Prostate gland (tissue), 2 donors: ENCODE measurements around the gene DST. TPM values are rescaled to one million over a fixed set of nuclear protein-coding genes. Genes with fewer than 3 reads are reported as not detected.

Source experiments
- DNase-seq: peaks from one replicate; pipeline ENCODE4 v3.0.0-alpha.2; 2019; ENCODE audit warnings: low spot score
- H3K27ac ChIP-seq, 2 donors: fragments of 200-600 bp; sonication (generic); 2 replicates each; pipeline ENCODE4 v1.5.1; 2017 to 2019
- H3K27me3 ChIP-seq: fragments of 200-600 bp; sonication (generic); replicated peaks from 2 replicates; pipeline ENCODE4 v1.5.1; 2019; ENCODE audit not compliant: insufficient read depth
- H3K36me3 ChIP-seq, 2 donors: fragments of 200-600 bp; sonication (generic); 1 replicate in 1 of 2; 2 replicates in 1 of 2; pipeline versions ENCODE4 v1.5.1 to v1.8.1; 2017 to 2019
- H3K4me1 ChIP-seq: fragments of 200-600 bp; sonication (generic); replicated peaks from 2 replicates; pipeline ENCODE4 v1.5.1; 2019
- H3K4me3 ChIP-seq, 2 donors: fragments of 200-600 bp; sonication (generic); 2 replicates each; pipeline ENCODE4 v1.5.1; 2017 to 2019
- H3K9me3 ChIP-seq: fragments of 200-600 bp; sonication (generic); 2 replicates; pipeline ENCODE4 v1.5.1; 2017
- POLR2A ChIP-seq: fragments of 450-650 bp; IDR thresholded peaks from one replicate; pipeline ENCODE4 v1.6.1; 2016; ENCODE audit warnings: antibody characterized with exemption, mild to moderate bottlenecking
- POLR2AphosphoS5 ChIP-seq: sonication (generic); formaldehyde crosslinking; IDR thresholded peaks from one replicate; pipeline ENCODE4 v1.6.1; 2017; ENCODE audit warnings: antibody characterized with exemption
- WGBS: methylation state at CpG from one replicate; pipeline ENCODE4 v1.1.5; 2018; 5-methylcytosine and 5-hydroxymethylcytosine counted together
- intact Hi-C: fragments of 100-400 bp; cut with DNase I; formaldehyde crosslinking; loops from one replicate; pipeline ENCODE4 v1.14.2; 2022
- total RNA-seq, 2 donors: library from RNA; depleted of rRNA; stranded (reverse); fragments of >200 nt; gene quantifications; one replicate each; pipeline ENCODE4 v1.1.0, GENCODE V29; 2016
- TF ChIP-seq, protein P1 (sequence below), 4 experiments: fragments of 200-600 bp in 2 of 4; fragments of 450-650 bp in 2 of 4; sonication (generic) in 2 of 4; IDR thresholded peaks; 1 replicate in 3 of 4; 2 replicates in 1 of 4; pipeline ENCODE4 v1.5.1; 2016 to 2019; ENCODE audit warnings: antibody characterized with exemption in 4 of 4, mild to moderate bottlenecking in 2 of 4, moderate library complexity in 2 of 4

DST gene
- total RNA-seq, 2 donors from 2014 or later: 131 to 242 TPM

- no peaks in the 10 kb centered on the region for H3K36me3 ChIP-seq
- TF ChIP-seq, protein P1, sequence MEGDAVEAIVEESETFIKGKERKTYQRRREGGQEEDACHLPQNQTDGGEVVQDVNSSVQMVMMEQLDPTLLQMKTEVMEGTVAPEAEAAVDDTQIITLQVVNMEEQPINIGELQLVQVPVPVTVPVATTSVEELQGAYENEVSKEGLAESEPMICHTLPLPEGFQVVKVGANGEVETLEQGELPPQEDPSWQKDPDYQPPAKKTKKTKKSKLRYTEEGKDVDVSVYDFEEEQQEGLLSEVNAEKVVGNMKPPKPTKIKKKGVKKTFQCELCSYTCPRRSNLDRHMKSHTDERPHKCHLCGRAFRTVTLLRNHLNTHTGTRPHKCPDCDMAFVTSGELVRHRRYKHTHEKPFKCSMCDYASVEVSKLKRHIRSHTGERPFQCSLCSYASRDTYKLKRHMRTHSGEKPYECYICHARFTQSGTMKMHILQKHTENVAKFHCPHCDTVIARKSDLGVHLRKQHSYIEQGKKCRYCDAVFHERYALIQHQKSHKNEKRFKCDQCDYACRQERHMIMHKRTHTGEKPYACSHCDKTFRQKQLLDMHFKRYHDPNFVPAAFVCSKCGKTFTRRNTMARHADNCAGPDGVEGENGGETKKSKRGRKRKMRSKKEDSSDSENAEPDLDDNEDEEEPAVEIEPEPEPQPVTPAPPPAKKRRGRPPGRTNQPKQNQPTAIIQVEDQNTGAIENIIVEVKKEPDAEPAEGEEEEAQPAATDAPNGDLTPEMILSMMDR (IDR thresholded peaks at IDR 0.05): no peak
- TF ChIP-seq POLR2AphosphoS5 (no peak), POLR2A (no peak)
- intact Hi-C loops: no loop called here
- no peaks in the 10 kb centered on the region for H3K9me3 ChIP-seq
- 87% methylated on average over 3 of the region's 3 CpGs for WGBS
- no peaks in the 10 kb centered on the region for H3K4me1 ChIP-seq
- DNase-seq: no peak
- no peak overlapping the region for H3K27ac ChIP-seq
- H3K4me3 ChIP-seq: no peak overlapping the region
- no peaks in the 10 kb centered on the region for H3K27me3 ChIP-seq
Observed at GRCh38 chr6:56495654-56496053, 147.0 kb downstream of the DST start.

DNA sequence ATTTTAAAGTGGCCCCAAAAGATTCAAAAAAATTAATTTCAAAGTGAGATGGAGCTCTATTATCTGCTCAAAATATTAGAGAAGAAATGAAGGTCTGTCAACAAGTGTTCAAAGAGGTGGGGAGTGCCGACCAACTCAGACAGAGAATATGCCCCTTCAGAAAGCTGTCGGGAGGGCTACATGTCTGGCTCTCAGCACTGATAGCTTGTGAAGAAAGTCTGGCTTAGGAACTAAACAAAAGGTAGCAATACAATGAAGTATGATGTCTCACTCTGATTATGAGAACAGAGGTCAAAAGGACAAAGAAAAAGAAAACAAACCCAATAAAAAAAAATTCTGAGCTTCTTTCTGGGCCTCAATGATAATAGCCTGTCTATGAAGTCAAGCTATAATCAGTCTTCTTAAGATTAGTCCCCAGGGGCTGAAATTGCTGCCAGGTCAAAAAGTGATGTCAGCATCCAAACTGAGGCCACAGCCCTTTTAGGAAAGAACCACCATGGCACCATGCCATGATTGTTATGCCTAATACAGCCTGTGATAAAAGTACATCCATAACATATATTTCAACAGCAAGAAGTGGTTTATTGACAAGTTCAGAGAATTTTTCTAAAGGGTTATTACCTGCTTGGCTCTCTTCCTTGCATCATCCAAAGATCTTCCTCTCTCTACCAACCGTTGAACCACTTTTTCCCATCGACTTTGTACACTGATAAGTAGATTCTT lies 150.9 kb downstream of the DST start:
- WGBS: 72% methylated on average over 4 of the region's 4 CpGs
- H3K36me3 ChIP-seq: no peaks in the 10 kb centered on the region
- no peak for DNase-seq
- no peaks in the 10 kb centered on the region for H3K9me3 ChIP-seq
- no peaks in the 10 kb centered on the region for H3K27me3 ChIP-seq
- TF ChIP-seq, protein P1 (IDR thresholded peaks at IDR 0.05): no peak
- no peak for TF ChIP-seq POLR2AphosphoS5
- TF ChIP-seq POLR2A: no peak
- intact Hi-C loops: no loop called here
- H3K4me1 ChIP-seq: no peaks in the 10 kb centered on the region
- no peak overlapping the region for H3K4me3 ChIP-seq
- no peak overlapping the region for H3K27ac ChIP-seq

GRCh38 chr6:56490993-56491392 lies 151.7 kb downstream of the DST start:
- intact Hi-C loops: no loop called here
- Histone ChIP-seq H3K36me3 (no peaks in the 10 kb centered on the region), H3K4me3 (no peak overlapping the region), H3K9me3 (no peaks in the 10 kb centered on the region), H3K27ac (no peak overlapping the region), H3K27me3 (no peaks in the 10 kb centered on the region), H3K4me1 (no peaks in the 10 kb centered on the region)
- no peak for DNase-seq
- WGBS: 85% methylated on average over 2 of the region's 2 CpGs
- TF ChIP-seq, protein P1 (IDR thresholded peaks at IDR 0.05): no peak
- TF ChIP-seq POLR2AphosphoS5 (no peak), POLR2A (no peak)

DNA sequence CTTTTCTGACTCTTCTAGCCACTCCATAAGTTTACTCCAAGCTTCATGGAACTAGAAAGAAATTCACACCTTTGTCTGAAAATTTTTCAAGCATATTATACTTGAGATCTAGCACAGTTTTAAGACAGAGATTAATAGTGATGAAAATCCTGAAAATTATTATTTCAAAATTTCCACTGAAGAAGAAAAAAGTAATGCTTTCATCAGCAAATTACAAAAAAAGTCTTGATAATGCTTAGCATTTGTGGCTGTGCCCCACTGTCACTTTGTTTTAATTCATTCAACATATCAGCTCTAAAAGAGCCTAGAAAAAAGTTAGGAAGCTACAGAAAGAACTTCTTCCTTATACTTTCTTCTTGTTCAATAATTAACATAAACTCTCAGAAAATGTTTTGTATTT lies 153.1 kb downstream of the DST start:
- Histone ChIP-seq H3K27ac (no peak overlapping the region), H3K4me1 (no peaks in the 10 kb centered on the region), H3K27me3 (no peaks in the 10 kb centered on the region), H3K36me3 (no peaks in the 10 kb centered on the region), H3K9me3 (no peaks in the 10 kb centered on the region), H3K4me3 (no peak overlapping the region)
- TF ChIP-seq, protein P1 (IDR thresholded peaks at IDR 0.05): no peak
- TF ChIP-seq POLR2A (no peak), POLR2AphosphoS5 (no peak)
- DNase-seq: no peak
- intact Hi-C loops: no loop called here

- TF ChIP-seq, protein P1 (IDR thresholded peaks at IDR 0.05): no peak
- TF ChIP-seq POLR2A: no peak
- no peak for TF ChIP-seq POLR2AphosphoS5
- Histone ChIP-seq H3K4me3 (no peak overlapping the region), H3K4me1 (no peaks in the 10 kb centered on the region), H3K9me3 (no peaks in the 10 kb centered on the region), H3K36me3 (no peaks in the 10 kb centered on the region), H3K27me3 (no peaks in the 10 kb centered on the region), H3K27ac (no peak overlapping the region)
- no peak for DNase-seq
- 88% methylated on average over 2 of the region's 2 CpGs for WGBS
- intact Hi-C loops: no loop called here
Observed at GRCh38 chr6:56488281-56488680, 154.4 kb downstream of the DST start.
